ENCODE results near the gene RFT1.
"Not testable (repeated sequence)": the region's sequence is repeated elsewhere in the genome, so short reads cannot be mapped to it uniquely, and the experiment has no call there.

Gene RFT1

DNA sequence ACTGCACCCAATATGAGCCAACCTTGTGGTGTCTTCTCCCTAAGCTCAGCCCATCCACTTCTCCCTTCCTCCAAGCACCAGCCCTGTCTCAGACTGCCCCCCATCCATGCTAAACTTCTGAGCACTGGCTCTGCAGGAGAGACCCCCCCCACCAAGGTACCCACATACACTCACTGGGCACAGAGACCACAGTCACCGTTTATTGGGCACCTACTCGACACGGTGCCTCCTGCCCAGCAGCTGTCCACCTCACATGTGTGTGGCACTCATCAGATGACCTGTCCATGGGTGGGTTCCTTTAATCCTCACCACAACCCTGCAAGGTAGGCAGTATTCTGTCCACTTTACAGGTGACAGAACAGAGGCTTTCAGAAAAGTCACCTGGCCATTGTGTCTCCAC is 62.1 kb downstream of the RFT1 start:
- no peak for DNase-seq

DNA sequence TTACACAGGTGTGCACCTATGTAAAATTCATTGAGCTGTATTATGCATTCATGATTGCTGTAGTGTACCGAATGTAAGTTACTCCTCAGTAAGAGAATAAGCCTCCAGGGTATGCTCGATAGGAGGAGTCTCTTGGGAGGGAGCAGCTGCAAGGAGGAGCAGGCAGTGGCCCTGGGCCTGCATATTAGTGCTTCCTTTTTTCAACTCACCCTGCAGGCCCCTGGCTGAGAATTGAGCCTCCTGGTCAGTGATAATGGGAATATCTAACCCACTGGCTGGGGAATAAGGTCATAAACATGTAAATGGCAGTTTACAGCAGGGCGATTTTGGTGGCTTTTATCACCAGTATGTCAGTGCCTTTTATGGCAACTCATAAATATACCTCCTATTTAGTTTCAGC is 62.7 kb downstream of the RFT1 start:
- no peak for DNase-seq

DNA sequence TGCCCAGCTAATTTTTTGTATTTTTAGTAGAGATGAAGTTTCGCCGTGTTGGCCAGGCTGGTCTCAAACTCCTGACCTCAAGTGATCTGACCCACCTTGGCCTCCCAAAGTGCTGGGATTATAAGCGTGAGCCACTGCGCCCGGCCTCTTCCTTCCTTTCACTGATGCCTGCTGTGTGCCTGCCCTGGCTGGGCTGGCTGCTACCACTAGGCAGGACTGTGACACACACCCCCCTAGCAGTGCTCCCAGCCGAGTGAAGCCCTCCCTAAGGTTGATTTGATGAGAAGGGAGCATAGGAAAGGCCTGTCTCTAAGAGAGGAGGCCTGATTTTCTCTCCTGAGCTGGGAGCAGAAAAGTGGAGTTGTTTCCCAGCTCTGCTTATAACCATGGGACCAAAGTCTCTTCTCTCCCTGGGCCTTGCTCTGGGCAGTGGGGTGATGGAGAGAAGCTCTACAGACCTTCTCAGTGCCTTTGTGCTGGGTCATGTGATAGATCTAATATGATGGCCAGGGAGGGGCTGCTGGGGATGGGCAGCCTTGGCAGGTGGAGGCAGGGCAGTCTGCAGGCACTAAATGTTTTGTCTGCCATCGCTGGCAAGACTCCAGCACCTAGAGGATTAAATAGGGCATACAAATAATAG is 64.3 kb downstream of the RFT1 start:
- DNase-seq: no peak

DNA sequence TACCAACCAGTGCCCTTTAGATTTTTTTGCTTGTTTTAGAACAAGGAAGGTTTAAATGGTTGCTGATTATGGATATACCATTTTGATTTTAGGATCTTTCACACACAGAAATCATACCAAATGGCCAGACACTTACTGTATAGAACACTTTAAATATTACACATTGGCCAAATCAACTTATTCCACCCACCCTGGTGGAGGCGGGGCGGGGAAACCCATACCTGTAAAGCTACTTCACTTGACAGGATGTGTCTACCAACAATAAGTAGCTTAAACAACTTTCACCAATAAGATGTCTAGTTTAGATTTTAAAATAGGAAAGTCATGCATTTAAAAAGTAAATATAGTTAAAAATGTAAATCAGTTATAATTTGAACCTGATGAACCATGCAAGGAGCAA is 67.3 kb downstream of the RFT1 start:
- DNase-seq: no peak

DNA sequence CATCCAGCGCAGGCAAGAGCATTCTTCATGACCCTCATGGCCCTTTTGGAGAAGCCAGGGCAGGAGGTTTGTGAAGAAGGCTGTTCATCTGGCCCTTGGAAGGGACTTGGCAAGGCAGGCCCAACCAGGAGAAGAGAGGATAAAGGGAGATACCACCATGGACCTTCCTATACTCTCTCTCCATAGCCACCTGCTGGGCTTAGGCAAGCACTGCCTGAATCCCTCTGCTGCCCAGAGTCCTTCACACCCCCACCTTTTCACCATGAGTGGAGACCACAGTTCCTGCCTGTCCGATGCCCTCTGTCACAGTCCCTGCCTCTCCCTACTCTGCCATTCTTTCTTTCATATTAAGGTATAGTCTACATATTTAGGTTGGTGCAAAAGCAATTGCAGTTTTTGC is 73.8 kb downstream of the RFT1 start:
- DNase-seq: peak in 1 of 4 experiments; percentile 13

DNA sequence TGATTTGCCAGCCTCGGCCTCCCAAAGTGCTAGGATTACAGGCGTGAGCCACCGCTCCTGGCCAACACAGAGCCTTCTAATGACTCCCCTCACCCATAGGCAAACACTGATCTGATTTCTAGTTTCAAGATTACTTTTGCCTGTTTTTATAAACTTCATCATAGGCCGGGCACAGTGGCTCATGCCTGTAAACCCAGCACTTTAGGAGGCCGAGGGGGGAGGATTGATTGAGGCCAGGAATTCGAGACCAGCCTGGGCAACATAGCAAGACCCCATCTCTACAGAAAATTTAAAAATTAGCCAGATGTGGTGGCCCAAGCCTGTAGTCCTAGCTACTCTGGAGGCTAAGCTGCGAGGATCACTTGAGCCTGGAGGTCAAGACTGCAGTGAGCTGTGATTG is 76.0 kb downstream of the RFT1 start:
- not testable (repeated sequence) for DNase-seq

DNA sequence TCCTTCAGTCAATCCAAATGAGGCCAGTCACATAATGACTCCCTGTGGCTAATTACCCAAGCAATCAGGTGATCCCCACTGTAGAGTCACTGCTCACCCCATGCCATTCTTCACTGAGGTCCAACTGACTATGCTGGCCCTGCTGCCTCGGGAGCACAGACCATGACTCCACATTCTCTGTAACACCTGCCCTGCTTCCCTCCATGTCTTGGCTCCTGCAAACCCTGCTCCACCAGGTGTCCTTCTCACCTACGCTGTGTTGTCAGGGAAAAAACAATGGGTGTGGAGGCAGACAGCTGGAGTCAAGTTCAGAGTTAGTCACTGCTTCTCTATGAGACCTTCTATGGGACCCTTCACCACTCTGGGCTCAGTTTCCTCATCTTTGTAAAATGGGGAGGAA is 78.3 kb downstream of the RFT1 start:
- no peak for DNase-seq

DNA sequence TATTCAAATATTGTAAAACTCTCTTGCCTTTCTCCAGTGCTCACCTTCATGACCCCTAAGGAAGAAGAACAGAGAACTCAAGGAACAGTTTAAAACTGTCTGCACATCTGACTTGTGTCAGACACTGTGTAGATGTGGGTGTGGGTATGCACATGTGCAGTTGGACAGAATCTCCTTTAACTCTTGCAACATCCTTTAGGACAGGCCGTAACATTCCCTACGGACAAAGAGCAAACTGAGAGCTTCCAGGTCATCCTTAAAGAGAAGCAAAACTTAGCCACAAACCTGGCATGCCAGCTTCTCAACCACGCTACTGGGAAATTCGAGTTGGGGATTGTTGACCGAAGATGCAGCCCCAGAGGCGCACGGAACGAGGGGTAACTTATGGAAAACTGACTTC is 80.2 kb downstream of the RFT1 start:
- DNase-seq: no peak

DNA sequence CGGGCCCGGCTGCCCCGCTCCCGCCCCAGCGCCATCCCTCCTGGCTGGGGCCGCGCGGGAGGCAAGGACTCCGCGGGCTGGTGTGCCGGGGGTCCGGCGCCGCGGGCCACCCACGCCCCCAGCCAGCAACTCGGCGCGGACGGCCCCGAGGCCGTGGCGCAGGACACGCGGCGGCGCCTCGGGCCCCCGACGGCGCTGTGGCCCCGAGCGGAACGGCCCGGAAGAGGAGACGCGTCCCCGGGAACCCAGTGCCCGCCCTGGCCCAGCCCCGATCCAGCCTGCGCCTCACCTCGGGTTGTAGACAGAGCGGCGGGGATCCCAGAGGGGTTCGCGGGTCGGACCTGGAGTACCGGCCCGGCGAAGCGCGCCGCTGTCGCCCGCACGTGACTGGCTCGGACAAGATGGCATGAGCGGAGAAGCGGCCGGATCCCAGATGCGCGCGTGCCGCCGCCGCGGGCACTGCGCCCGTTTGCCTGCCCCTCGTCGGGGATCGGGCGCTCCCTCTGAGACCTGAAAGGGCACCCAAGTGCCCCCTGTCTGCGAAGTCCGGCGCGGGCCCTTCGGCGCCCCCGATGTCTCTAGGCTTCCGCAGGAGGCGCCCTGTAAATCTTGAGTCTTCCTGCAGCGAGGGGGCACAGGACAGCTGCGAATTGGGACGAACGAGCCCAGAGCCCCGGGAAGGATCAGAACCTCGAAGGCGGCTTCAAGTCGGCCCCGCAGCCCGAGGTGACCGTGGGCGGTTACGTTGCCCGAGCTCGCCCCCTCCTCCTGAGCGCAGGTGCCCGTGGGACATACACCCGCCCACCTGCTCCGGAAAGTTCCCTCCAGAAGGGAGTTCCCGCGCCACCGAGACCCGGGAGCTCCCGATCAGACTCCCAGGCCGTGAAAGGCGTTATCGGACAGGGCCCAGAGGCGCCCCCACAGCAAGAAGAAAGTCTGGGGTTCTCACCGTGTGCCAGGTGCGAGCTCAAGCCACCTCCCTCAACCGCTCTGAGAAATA is 83.8 kb downstream of the RFT1 start:
- DNase-seq: peak; percentile 71 to 83 (median 74)

DNA sequence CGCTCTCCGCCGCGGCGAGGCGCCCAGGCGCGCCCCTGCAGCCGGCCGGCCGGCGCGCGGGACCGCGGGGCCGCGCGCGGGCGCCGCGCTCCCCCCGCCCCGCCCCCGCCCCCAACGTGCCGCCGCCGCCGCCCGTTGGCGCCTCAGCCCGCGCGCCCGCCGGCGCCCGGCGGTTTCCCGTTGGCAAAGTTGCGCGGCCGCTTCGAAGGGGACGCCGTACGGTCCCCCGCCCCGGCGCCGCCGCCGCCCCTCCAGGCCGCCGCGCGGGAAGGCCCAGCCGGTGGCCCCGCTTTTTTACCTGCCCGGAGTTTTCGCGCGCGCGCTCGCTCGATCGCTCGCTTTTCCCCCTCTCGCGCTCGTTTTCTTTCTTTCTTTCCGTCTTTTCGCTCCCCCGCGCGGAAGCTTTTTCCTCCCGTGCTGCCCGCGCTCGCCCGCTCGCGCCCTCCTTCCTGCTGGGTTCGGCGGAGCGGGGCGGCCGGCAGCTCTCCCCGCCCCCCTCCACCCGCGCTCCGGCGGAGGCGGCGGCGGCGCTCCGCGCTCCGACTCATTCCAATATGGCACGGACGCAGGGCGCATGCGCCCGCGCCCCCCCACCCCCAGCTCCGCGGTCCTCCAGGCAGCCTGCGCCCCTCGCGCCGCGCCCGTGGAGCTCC is 84.6 kb downstream of the RFT1 start, which contains the start of gene SFMBT1:
Gene SFMBT1, minus strand, starts transcription at position 556 of the 653 bp plus-strand sequence. CDS start 76,945 bp downstream, outside the sequence.
- peak; percentile 74 to 92 (median 84) for DNase-seq

DNA sequence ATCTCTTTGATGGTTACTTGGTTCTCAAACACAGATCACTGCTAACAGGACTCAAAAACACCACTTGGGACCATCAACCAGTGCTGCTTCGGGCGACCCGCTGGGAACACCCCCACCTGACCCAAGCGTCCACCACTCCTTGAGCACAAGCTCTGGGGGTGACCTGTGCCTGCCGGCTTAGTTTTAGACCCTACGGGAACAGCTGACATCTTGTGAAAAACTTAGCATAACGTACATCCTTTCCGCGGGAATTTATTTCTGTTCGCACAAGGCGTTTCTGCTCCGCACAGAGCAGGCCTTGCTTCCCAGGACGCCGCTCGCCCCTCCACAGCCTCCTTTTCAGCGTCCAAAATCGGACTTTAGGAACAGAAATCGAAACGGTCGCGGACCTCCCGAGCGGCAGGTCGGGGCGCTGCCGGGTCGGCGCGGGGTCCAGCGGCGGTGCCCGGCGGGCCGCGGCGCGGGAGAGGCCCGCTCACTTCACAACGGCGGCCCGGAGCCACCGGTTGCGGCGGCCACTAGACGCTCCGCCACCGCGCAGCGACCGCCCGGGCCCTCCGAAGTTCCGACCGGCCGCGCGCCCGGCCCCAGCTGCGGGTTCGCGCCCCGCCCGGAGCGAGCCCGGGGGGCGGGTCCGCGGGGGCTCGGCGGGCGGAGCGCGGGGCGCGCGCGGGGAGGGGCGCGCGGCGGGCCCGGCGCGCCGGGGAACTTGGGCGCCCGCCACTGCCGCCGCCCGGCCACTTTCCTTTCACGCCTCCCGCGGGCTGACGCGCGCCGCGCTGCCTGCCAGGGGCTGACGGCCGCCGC is 85.3 kb downstream of the RFT1 start:
- DNase-seq: peak; percentile 69 to 91 (median 82)

DNA sequence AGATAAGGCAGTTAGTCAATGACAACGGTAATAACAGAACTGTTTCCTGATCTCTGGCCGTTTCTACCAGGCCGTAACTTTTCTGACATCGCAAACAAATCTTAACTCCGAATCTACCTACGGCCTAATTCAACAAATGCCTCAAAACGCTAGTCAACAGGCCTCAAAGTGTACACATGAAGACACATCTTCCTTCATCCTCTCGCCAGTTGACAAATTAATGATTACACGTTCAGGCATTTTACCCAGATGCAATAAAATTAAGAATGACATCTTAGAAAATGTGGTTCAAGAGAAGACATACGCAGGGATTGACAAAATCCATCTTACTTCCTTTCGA is 85.9 kb downstream of the RFT1 start:
- no peak for DNase-seq

DNA sequence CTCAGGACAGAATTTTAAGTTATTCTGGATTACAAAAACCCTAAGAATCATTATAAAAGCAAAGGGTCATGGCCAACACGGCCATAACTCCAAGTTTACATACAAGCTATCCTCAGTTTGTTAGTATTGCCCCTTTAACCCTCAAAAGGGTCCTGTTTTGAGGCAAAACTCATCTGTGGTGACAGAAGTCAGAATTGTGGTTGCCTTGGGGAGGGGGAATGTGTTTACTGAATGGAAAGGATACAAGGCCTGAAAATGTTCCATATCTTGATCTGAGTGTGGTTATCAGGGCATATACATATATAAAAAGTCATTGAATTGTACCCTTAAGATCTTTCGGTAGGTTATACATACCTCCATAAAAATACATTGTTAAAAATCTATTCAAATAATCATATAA is 86.5 kb downstream of the RFT1 start:
- DNase-seq: no peak

DNA sequence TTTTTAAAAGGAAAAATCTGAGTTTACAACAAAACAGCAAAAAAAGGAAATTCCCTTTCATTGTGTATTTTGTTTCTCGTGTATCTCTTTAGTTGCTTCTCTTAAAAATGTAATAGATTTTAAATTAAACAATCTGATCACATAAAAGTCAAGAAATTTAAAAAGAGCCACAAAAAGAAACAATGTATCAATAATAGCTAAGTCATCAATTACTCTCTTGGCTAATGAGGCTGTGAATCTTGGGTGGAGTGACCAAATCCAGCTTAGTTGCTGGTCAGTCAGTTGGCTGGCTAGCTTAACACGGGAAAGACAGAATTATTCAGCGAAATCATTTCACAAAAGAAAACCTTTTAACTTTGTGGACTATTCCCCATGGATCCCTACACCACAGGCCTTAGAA is 87.6 kb downstream of the RFT1 start:
- DNase-seq: no peak

DNA sequence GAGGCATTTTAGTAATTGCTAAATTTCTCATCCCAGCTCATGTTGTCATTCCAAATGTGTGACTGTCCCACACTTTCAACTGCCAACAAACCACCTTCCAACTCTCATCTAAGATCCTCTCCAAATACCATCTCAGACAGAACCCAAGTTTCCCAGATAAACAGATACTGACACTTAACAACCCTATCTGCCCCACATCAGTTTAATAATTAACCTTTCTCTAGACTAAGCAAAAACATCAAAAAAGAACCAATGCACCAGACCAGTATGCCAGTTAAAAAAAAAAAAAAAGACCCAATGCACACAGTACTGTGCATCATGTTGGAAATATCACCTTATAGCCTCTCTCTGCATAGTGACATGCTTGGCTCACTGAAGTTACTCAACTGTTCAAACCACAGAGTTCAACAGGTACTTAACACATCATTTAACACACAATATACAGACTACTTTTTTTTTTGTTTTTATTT is 89.8 kb downstream of the RFT1 start:
- no peak for DNase-seq

DNA sequence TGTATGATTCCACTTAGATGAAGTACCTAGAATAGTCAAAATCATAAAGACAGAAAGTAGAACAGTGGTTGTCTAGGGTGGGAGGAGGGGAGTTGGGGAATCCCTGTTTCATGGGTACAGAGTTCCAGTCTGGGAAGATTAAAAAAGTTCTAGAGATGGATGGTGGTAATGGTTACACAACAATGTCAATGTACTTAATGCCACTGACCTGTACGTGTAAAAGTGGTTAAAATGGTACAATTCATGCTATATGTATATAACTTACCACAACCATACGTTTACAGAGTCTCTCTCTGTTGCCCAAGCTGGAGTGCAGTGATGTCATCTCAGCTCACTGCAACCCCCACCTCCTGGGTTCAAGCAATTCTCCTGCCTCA is 90.9 kb downstream of the RFT1 start:
- no peak for DNase-seq

DNA sequence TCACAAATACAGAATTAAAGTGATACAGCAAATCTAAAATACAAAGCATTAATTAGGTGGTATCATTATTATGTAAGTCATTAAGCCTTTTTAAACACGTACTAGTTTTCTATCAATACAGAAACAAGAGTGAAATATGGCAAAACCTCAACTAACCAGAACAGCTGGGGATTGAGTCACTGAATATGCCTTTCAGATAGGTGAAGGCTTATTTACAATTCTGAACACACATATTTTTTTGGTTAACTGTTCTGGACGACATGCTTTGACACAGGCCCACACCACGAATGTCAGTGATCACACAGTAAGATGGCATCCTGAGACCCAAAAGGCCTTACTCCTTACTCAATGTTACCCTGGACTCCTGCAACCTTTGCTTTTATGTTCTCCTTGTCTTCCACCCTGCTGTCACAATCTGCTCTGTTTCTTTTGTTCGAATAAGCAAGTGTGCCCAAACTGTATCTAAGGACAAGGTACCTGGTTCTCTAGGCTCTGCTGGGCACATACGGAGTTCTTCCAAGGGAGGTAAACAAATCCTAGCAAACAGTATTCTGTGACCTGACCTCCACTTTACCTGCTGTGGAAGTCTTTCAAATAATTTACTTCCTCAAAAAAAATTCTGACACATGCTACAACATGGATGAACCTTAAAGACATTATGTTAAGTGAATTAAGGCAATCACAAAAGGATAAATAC is 91.4 kb downstream of the RFT1 start:
- no peak for DNase-seq
